PC-9 (cell line): Measurements from ENCODE around the gene HACE1.

Experiments
- CTCF ChIP-seq: fragments of 200-600 bp; sonication (generic); conservative IDR thresholded peaks from 2 replicates; pipeline ENCODE4 v1.6.1; 2017; ENCODE audit warnings: mixed run types, antibody characterized with exemption, mild to moderate bottlenecking, moderate library complexity
- EZH2 ChIP-seq: fragments of 200-600 bp; sonication (generic); IDR thresholded peaks from 2 replicates; pipeline ENCODE4 v1.8.0; 2017; ENCODE audit warnings: antibody characterized with exemption, low read depth

GRCh38 chr6:104736545-104736944, 123.2 kb downstream of the HACE1 start:
- no peak for TF ChIP-seq CTCF
- no peak for TF ChIP-seq EZH2
